HG02884 (cell line): ENCODE results near the gene CENPE.
"Not testable (repeated sequence)": the region's sequence is repeated elsewhere in the genome, so short reads cannot be mapped to it uniquely, and the experiment has no call there.

Experiments
- ATAC-seq: cut with Tn5 transposase; IDR thresholded peaks from one replicate; pipeline ENCODE4 v1.9.1; 2021; ENCODE audit warnings: mild to moderate bottlenecking, moderate library complexity; ENCODE audit not compliant: unreplicated experiment

The CENPE gene, protein sequence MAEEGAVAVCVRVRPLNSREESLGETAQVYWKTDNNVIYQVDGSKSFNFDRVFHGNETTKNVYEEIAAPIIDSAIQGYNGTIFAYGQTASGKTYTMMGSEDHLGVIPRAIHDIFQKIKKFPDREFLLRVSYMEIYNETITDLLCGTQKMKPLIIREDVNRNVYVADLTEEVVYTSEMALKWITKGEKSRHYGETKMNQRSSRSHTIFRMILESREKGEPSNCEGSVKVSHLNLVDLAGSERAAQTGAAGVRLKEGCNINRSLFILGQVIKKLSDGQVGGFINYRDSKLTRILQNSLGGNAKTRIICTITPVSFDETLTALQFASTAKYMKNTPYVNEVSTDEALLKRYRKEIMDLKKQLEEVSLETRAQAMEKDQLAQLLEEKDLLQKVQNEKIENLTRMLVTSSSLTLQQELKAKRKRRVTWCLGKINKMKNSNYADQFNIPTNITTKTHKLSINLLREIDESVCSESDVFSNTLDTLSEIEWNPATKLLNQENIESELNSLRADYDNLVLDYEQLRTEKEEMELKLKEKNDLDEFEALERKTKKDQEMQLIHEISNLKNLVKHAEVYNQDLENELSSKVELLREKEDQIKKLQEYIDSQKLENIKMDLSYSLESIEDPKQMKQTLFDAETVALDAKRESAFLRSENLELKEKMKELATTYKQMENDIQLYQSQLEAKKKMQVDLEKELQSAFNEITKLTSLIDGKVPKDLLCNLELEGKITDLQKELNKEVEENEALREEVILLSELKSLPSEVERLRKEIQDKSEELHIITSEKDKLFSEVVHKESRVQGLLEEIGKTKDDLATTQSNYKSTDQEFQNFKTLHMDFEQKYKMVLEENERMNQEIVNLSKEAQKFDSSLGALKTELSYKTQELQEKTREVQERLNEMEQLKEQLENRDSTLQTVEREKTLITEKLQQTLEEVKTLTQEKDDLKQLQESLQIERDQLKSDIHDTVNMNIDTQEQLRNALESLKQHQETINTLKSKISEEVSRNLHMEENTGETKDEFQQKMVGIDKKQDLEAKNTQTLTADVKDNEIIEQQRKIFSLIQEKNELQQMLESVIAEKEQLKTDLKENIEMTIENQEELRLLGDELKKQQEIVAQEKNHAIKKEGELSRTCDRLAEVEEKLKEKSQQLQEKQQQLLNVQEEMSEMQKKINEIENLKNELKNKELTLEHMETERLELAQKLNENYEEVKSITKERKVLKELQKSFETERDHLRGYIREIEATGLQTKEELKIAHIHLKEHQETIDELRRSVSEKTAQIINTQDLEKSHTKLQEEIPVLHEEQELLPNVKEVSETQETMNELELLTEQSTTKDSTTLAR (N-terminal part only)

DNA sequence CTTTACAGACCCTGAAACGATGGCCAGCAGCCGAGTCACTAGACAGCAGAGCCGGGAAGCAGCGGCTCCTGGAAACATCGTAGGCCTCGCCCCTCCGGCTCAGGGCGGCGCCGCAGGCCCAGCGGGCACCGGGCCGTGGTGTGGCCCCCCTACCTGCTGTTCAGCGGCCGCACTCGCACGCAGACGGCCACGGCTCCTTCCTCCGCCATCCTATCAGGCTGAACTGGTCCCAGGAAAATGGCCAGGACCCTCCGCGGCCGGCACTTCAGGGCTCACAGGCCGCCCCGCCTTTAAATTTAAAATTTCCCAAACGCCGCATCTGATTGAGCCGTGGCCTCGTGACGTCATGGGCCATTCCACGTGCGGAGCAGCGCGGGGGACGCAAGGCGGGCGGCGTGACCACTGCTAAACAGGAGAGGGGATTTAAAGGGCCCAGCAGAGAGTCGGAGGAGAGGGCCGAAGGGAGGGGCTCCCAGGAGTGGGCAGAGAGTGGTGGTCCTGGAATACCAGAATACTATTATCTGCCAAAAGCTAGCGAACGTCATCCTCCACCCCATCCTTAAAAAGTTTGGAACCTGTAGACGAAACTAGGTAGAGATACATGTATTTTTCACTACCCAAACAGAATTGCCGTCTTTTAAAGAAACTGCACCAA lies at the start of gene CENPE:
Gene CENPE (minus strand): TSS at position 233 of the 655 bp plus-strand sequence. CDS start 24 bp downstream, at position 209.
- peak; percentile 91 for ATAC-seq

GRCh38 chr4:103244251-103244650 lies 46.1 kb upstream of the CENPE start:
- no peak for ATAC-seq

DNA sequence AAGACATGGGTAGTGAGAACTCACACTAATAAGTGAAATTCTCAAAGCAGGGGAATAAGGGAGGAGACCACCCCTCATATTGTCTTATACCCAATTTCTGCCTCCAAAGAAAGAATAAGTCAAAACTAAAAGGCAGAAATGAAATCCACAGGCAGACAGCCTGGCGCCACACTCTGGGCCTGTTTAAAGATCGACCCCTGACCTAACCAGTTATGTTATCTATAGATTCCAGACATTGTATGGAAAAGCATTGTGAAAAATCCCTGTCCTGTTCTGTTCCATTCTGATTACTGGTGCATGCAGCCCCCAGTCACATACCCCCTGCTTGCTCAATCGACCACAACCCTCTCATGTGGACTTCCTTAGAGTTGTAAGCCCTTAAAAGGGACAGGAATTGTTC lies 32.8 kb upstream of the CENPE start:
- ATAC-seq, result not testable (repeated sequence)

- not testable (repeated sequence) for ATAC-seq
These were observed 25.4 kb upstream of the CENPE start for GRCh38 chr4:103223556-103223955.

GRCh38 chr4:103207673-103208072 lies 9.5 kb upstream of the CENPE start:
- ATAC-seq, result no peak

- ATAC-seq, result no peak
These were observed 6.0 kb upstream of the CENPE start for GRCh38 chr4:103204111-103204510.

- no peak for ATAC-seq
These were observed 3.6 kb upstream of the CENPE start for GRCh38 chr4:103201724-103202123.

- ATAC-seq, result no peak
These were observed 3.1 kb upstream of the CENPE start for GRCh38 chr4:103201253-103201652.

DNA sequence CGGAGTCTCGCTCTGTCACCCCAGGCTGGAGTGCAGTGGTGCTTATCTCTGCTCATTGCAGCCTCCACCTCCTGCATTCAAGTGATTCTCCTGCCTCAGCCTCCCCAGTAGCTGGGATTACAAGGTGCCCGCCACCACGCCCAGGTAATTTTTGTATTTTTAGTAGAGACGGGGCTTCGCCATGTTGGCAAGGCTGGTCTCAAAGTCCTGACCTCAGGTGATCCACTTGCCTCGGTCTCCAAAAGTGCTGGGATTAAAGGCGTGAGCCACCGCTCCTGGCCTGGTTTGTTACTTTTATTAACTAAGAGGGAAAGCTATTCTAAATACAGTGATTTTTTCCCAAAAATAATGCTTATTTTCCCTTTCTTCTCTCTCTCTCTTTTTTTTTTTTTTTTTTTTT lies 866 bp upstream of the CENPE start:
- ATAC-seq, result no peak

DNA sequence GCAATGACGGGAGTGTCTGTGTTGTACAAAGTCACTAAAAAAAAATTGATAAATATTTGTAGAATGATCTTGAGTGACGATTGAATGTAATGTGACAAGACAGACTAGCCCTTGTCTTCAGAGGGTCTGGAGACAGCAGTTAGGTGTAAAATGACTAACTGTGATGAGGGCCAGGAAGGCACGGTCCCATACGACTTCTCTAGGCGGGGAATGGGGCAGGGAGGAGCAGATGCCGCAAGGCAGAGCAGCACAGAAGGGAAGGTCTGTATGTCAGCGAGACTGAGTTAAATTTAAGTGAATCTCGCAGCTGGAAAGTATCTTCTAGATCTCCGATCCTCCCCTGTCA lies 405 bp downstream of the CENPE start:
- ATAC-seq, result peak; percentile 45

DNA sequence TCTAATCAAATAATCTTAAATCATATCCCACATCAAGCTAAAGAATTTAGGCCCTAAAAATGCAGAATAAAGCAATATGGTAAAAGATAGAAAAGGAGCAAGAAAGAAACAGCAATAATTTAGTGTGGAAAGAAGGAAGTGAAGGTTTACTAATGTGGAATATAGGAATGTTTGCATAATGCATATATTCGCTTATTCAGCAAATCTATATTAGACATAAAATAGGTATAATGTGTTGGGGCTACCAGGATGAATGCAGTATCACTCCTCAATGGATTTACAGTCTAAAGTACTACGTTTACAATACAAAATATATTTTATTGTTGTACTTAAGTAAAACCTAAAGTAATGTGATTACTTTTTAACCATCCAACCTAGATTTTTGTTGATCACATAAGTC lies 4.7 kb downstream of the CENPE start:
- no peak for ATAC-seq

- no peak for ATAC-seq
These were observed 27.1 kb downstream of the CENPE start for GRCh38 chr4:103171006-103171405.

GRCh38 chr4:103169750-103170149 lies 28.4 kb downstream of the CENPE start:
- ATAC-seq, result not testable (repeated sequence)

GRCh38 chr4:103168993-103169392 lies 29.1 kb downstream of the CENPE start:
- no peak for ATAC-seq

- no peak for ATAC-seq
These were observed 36.0 kb downstream of the CENPE start for GRCh38 chr4:103162176-103162575.

GRCh38 chr4:103158760-103159159 lies 39.4 kb downstream of the CENPE start:
- ATAC-seq, result no peak

DNA sequence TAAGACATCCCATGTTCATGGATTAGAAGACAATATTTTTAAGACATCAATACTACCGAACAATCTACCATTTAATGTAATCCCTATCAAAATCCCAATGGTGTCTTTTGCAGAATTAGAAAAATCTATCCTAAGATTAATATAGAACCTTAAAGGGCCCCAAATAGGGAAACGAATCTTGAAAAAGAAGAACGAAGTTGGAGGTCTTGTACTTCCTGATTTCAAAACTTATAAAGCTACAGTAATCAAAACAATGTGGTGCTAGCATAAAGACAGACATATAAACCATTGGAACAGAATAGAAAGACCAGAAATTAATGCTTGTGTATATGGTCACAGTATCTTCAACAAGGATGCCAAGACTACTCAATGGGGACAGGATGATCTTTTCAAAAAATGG lies 42.0 kb downstream of the CENPE start:
- no peak for ATAC-seq

DNA sequence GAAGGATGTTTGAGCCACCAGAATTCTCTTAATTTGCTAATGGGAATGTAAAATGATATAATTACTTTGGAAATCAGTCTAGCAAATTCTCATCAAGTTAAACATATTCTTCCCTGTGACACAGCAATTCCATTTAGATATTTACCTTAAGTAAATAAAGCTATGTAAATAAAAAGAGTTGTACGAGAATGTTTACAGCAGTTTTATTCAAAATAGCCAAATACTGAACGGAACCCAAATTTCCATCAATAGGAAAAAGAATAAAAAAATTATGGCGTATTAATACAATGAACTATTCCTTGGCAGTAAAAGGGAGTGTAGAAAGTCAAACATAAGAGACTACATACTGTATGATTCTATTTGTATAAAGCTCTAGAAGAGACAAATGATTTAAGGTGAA lies 45.8 kb downstream of the CENPE start:
- ATAC-seq, result no peak

DNA sequence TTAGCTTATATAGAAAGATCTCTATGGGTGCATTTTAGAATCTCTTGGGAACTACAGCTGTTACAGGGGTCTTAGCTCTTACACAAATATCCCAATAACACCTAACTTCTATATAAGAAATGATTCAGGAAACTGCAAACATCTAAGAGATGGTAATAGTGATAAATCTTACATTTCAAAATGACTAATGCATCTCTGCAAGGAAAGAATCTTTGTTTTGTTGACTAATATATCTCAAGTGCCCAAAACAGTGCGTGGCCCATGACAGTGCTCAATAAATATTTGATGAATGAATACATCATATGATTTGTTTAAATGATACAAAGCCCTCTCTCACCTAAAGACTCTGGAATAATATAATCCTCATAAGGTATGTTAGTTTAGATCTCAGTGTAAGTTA lies 47.5 kb downstream of the CENPE start:
- ATAC-seq, result no peak

- no peak for ATAC-seq
These were observed 53.2 kb downstream of the CENPE start for GRCh38 chr4:103144926-103145325.

DNA sequence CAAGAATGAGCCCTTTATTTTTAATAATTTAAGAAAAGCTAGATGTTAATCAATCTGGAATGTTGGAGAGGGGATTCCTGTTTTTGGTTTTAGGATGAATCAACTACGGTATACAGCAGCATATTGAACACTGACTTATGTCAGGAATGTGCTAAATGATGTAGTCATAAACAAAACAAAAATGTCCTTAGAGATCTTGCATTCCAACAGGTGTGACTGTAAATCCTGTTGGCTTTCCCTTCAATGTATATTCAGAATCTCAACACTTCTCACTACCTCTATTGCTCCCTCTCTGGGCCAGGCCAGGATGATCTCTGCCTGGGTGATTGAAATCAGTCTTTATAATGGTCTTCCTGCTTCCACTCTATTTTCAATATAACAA lies 60.7 kb downstream of the CENPE start:
- no peak for ATAC-seq
